Lower leg skin (tissue), 3 donors: ENCODE measurements around the gene ATIC.

Experiments used
- POLR2A ChIP-seq, 2 donors: fragments of 450-650 bp; IDR thresholded peaks; one replicate each; pipeline ENCODE4 v1.6.1; 2016 to 2017; ENCODE audit warnings: antibody characterized with exemption in 2 of 2, mild to moderate bottlenecking in 1 of 2, moderate library complexity in 1 of 2
- TF ChIP-seq, protein P1 (sequence below), 3 donors: fragments of 450-650 bp; IDR thresholded peaks; one replicate each; pipeline ENCODE4 v1.5.1; 2016; ENCODE audit warnings: antibody characterized with exemption in 3 of 3, mild to moderate bottlenecking in 3 of 3, moderate library complexity in 2 of 3

DNA sequence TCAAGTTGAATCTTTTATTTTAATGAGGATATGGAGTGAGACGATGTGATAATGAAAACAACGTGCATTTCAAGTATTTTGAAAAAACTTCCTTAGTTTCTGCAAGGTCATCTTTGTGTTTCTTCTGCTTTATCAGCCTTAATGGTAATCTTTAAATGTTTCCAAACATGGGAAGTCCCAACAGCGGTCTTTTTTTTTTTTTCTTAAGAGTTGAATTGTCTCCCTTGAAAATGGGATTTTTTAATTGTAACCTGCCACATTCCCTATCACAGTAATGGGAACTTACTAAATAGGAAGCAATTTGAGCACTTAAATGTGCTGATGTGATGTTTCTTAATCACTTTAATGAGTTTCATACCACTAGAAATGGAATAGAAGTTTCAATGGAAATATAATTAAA is 45.8 kb downstream of the ATIC start:
- TF ChIP-seq, protein P1, sequence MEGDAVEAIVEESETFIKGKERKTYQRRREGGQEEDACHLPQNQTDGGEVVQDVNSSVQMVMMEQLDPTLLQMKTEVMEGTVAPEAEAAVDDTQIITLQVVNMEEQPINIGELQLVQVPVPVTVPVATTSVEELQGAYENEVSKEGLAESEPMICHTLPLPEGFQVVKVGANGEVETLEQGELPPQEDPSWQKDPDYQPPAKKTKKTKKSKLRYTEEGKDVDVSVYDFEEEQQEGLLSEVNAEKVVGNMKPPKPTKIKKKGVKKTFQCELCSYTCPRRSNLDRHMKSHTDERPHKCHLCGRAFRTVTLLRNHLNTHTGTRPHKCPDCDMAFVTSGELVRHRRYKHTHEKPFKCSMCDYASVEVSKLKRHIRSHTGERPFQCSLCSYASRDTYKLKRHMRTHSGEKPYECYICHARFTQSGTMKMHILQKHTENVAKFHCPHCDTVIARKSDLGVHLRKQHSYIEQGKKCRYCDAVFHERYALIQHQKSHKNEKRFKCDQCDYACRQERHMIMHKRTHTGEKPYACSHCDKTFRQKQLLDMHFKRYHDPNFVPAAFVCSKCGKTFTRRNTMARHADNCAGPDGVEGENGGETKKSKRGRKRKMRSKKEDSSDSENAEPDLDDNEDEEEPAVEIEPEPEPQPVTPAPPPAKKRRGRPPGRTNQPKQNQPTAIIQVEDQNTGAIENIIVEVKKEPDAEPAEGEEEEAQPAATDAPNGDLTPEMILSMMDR (IDR thresholded peaks at IDR 0.05): no peak
- TF ChIP-seq POLR2A (IDR thresholded peaks at IDR 0.05): no peak
